DMS153 (cell line): Measurements from ENCODE around the gene TMEM260.
"Not testable (repeated sequence)": the region's sequence is repeated elsewhere in the genome, so short reads cannot be mapped to it uniquely, and the experiment has no call there.

Experiments used
- DNase-seq: peaks from one replicate; lab custom pipeline; 2025; lab: John Stamatoyannopoulos, UW

The TMEM260 gene

GRCh38 chr14:56676042-56676441 is 96.4 kb downstream of the TMEM260 start:
- no peak for DNase-seq

DNA sequence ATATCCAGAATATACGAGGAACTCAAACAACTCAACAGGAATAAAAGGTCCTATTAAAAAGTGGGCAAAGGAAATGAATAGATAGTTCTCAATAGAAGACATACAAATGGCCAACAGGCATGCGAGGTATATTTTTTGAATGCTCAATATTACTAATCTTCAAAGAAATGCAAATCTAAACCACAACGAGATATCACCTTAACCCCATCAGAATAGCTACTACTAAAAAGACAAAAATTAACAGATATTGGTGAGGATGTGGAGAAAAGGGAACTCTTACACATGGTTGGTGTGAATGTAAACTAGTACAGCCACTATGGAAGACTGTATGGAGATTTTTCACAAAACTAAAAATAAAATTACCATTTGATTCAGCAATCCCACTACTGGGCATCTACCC is 99.2 kb downstream of the TMEM260 start:
- DNase-seq, result no peak

DNA sequence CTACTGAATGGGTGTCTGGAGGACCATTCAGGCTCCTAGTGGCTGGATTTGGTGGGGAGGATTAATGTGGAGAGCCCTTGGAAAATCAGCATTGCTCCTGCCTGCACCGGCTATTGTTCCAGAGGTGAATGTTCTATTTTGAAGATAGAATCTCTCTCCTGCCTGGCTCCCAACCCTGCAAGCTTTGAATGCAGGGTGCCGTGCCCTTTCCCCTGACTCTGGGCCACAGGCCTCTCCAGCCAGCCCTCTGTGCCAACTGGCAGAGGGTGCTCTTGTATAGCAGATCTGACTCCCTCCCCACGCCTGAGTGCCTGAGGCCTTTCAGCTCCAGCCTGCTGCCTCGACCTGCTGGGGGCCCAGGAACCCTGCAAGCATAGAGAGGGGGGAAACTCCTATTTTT is 106.8 kb downstream of the TMEM260 start:
- DNase-seq, result peak; percentile 22

DNA sequence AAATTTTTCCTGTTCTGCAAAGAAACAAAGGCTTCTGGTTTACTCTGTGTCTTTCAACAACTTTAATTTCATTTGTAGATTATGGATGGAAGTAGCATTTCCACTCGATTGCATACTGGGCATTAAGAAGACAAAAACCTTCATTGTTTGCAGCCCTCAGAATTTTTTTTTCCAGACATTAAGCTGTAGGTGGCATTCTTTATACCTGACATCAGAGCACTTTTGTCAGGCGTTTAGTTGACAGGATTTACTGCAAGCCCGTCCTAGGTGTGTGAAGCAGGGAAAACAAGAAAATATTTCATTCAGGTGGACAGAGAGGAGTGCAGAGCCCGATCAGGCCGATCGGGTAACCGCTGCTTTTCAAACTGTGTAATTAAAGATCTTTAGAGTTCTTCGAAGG is 107.5 kb downstream of the TMEM260 start:
- no peak for DNase-seq

GRCh38 chr14:56694609-56695008 is 115.0 kb downstream of the TMEM260 start:
- DNase-seq, result no peak

DNA sequence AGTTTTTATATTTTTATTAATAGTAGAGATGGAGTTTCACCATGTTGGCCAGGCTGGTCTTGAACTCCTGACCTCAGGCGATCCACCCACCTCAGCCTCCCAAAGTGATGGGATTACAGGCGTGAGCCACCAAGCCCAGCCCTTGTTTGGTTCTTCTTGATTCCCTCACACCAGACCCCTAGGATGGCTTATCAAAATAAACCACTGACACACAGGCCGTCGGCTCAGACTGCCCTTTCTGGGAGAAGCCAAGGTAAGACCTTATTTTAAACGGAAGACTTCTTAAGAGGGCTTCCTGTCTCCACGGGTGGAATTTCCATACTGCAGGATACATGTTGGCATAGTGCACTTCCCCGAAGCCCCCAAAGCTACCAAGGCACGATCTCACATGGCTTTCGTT is 115.6 kb downstream of the TMEM260 start:
- not testable (repeated sequence) for DNase-seq
